ENCODE results near the gene PCED1B.

The PCED1B gene

GRCh38 chr12:47068539-47068938 is 10.9 kb upstream of the PCED1B start:
- DNase-seq = no peak

- no peak for DNase-seq
Measured at GRCh38 chr12:47070310-47070709, 9.1 kb upstream of the PCED1B start.

GRCh38 chr12:47071241-47071852 is 8.1 kb upstream of the PCED1B start:
- no peak for DNase-seq

- DNase-seq = no peak
Measured at GRCh38 chr12:47073951-47074350, 5.5 kb upstream of the PCED1B start.

GRCh38 chr12:47074757-47075156 is 4.7 kb upstream of the PCED1B start:
- no peak for DNase-seq

GRCh38 chr12:47075192-47076084 is 4.0 kb upstream of the PCED1B start:
- no peak for DNase-seq

GRCh38 chr12:47077206-47078085 is 2.0 kb upstream of the PCED1B start:
- DNase-seq = no peak

GRCh38 chr12:47078086-47078395 is 1.4 kb upstream of the PCED1B start:
- no peak for DNase-seq

- DNase-seq = peak; percentile 66
Measured at GRCh38 chr12:47078733-47079467, 521 bp upstream of the PCED1B start.

GRCh38 chr12:47079981-47080724 is 732 bp downstream of the PCED1B start:
- DNase-seq = peak; percentile 55

GRCh38 chr12:47080725-47081502 is 1.5 kb downstream of the PCED1B start:
- DNase-seq = peak; percentile 76

- DNase-seq = no peak
Measured at GRCh38 chr12:47082283-47082682, 2.9 kb downstream of the PCED1B start.

GRCh38 chr12:47082796-47083621 is 3.6 kb downstream of the PCED1B start:
- no peak for DNase-seq

GRCh38 chr12:47084172-47084571 is 4.8 kb downstream of the PCED1B start:
- no peak for DNase-seq

GRCh38 chr12:47085815-47086252 is 6.4 kb downstream of the PCED1B start:
- peak; percentile 46 for DNase-seq

GRCh38 chr12:47087088-47087688 is 7.8 kb downstream of the PCED1B start:
- no peak for DNase-seq

- no peak for DNase-seq
Measured at GRCh38 chr12:47088021-47088944, 8.9 kb downstream of the PCED1B start.

GRCh38 chr12:47091009-47091408 is 11.6 kb downstream of the PCED1B start:
- DNase-seq = no peak

GRCh38 chr12:47094804-47095203 is 15.4 kb downstream of the PCED1B start:
- DNase-seq = no peak
